NOMO-1 treated with DMSO at 0.1 percent for 48 hours (cell line): ENCODE data around the gene PLXNA2.

Experiments
- DNase-seq: peaks from one replicate; lab custom pipeline; 2025; ENCODE audit not compliant: unreplicated experiment; lab: John Stamatoyannopoulos, UW

Gene PLXNA2

DNA sequence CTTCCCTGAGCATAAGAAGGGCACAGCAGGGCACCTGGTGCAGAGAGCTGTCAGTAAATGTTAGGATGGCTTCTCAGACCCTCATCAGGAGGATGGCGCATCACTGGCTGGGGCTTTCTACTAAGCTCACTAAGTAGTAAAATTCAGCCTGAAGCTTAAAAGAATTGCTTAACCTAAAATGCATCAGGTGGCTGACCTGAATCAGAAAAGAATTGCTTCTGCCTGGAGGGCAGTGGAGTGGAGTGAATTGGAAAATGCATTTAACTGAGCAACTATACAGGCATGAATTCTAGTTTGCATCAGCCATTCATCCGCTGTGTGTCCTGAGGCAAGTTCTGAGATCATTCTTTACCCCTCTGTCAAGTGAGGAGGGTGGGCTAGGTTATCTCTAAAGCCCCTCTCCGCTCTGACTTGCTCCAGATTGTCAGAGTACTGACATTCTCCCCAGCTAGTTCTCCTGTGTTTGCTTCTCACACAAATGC is 191.2 kb downstream of the PLXNA2 start:
- no peak for DNase-seq

- no peak for DNase-seq
Measured at GRCh38 chr1:208052135-208052534, 192.0 kb downstream of the PLXNA2 start.

DNA sequence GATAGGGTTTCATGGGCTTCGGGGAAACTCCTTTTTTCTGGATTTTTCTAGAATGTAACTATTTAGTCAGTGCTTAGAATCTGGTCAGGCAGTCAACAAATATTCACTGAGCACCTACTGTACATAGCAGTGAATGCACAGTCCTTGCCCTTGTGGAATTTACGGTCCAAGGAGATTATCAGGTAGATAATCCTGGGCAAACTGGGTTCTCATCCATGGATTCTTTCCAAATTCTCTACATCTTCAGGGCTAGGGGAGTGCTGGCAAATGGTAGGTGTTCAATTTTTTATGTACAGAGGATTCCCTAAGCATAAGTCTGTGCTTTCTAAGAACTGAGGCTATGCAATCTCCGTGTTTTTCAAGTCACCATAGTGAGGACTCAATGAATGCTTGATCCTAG is 192.5 kb downstream of the PLXNA2 start:
- no peak for DNase-seq

GRCh38 chr1:208048904-208049303 is 195.3 kb downstream of the PLXNA2 start:
- DNase-seq = no peak

- DNase-seq = no peak
Measured at GRCh38 chr1:208047975-208048374, 196.2 kb downstream of the PLXNA2 start.

DNA sequence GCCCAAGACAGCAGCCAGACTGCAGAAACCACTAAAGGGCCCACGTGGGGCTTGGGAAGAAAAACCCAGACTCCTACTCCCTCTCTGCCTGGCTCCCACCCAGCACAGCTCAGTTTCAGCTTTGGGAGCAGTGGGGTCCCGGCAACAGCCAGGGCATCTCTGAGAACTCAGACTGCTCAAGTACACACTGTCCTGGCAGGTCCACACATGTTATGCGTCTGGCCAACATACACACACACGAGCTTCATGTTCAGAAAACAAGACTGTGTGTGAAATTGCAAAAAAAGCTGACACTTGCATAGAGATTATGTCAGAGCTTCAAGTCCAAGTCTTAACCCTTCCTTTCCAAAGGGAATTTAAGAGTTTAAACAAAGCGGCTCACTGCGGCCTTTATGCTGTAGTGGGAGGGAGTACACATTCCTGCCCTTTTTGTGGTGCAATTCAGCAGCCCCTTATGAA is 196.7 kb downstream of the PLXNA2 start:
- no peak for DNase-seq

DNA sequence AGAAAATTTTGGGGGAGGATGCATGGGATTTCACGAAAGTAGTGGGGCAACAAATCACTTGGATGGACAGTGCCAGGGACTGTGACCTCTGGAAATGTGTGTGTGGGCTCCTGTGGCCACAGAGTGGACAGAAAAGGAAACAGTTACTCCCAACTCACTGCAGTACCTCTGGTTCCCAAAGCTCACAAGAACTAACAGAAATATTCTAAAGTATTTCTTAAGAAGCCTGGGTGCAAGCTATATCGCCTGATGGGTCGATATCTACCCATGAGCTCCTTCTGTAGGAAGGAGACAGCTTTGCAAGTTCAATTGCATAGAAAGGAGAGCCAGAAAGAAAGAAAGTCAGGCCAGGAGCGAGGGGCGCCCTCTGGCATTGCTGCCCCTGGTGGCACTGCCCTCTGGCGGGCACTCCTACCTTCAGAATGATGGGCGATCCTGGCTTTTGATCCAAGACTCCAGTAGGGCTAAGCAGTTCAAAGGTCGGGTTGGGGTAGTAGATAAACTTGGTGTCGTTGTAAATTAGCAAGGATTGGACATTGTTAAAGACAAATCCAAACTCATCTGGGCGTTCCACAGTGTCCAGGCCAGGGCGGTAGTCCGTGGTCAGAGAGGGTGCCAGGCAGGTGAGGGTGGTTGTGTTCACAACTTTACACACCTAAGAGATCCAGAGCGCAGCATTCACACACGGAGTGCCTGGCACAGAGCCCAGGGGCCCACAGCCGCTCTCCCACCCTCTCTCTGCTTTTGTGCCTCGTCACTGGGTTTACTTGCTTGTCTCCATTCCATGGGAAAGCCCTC is 198.5 kb downstream of the PLXNA2 start:
- no peak for DNase-seq

DNA sequence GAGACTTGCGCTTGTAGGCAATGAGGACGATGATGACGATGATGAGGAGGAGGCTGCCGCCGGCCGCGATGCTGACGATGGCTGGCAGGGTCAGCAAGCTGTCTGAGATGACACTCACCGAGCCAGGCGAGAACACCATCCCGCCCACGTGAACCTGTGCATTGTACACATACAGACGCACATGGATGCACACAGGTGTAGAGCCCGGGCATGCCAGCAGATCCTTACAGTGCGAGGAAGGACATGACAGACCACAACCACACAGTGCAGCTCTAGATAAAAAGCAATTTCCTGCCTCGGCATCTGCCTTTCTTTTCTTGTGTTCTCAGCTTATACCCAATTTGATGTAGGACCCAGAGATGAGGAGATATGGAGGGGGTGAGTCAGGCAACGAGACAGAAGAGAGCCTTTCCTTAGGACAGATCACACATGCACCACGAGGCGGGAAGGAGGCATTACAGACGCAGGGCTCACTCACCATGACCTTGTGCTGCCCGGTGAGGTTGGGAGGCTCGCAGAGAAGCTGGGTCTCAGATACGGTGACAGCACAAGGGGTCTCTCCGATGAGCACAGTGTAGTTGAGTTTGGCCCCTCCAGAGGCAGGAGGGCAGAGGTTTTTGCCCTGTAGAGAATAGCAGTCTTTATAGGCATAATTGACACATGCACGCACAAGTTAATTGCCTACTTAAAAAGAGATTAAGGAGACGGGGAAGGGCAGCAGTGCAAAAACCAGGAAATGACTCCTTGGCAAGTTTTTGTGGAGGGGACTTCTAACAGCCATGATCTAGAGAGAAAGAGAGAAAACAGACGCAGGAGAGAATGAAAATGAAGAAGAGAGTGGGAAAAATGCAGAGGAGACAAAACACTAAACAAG is 199.4 kb downstream of the PLXNA2 start:
- no peak for DNase-seq

- DNase-seq = no peak
Measured at GRCh38 chr1:208043691-208044181, 200.4 kb downstream of the PLXNA2 start.

DNA sequence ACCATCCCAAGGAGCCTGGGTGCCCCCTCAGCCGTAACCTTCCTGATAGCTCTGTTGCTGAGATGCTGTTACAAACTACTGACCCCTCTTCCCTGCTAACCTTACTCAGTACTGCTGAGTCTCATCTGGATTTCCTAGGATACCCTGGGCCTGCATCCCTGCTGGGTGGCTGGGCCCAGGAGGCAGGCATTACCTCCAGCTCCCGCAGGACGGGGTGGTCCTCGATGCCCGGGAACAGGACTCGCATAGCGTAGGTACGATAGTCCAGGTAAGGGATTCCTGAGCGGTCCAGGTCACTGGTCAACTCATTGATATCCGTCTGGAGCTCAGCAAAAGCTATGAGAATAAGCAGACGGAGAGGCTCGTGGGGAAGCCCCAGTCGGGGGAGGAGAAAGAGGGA is 201.3 kb downstream of the PLXNA2 start:
- no peak for DNase-seq

- DNase-seq = no peak
Measured at GRCh38 chr1:208042041-208042615, 202.1 kb downstream of the PLXNA2 start.

DNA sequence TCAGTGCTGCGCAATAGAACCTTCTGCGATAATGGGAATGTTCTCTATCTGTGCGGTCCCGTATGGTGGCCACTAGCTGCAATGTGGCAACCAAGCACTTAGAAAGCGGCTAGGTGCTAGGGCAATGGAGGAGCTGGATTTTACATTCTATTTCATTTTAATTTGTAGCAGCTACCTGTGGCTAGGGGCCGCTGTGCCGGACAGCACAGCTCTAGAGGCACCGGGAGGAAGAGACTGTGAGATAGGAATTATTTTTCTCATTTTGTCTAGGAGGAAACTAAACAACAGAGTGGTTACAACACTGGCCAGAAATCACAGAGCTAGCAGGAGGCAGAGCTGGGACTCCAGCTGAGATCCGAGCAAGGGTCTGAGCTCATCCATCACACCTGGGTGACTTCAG is 202.7 kb downstream of the PLXNA2 start:
- no peak for DNase-seq

DNA sequence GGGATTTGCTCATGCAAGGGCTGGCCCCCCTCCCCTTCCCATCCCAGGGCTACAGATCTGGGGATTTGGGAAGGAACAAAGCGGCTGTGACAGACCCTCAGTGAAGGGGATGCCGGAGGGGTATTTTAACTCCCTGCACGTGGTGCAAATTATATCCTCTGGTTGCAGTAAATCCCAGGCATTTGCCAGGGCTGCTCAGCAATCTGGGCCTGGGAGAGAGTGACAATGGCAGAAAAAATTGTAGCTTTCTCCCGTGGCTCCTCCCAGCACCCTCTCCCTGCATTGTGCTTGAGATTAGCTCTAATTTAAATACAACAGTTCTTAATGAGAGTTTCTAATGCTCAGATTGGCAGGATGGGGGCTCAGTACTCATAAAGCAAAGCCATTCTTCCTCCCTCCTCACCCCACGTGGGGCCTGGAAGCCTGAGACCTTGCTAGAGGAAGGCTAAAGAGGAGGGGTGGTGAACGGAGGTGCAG is 203.3 kb downstream of the PLXNA2 start:
- DNase-seq = no peak

- DNase-seq = no peak
Measured at GRCh38 chr1:208039536-208040332, 204.4 kb downstream of the PLXNA2 start.

DNA sequence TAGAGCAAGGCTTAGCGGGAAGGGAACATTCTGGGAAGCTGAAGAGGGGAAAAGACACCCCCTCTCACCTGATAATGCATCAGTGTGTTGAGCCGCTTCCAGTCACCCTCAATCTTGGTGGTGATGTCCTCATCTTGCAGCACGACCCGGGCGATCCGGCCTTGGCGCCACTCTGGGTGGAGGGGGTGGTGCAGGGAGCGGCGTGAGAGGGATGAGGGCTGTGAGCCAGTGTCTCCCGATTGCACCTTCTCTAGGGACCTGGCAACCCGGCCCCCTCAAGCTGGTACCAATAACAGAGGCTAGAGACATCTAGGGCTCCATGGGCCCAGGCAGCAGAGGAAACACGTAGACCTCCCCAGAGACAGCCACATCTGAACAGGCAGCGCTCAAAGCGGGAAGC is 205.9 kb downstream of the PLXNA2 start:
- no peak for DNase-seq

GRCh38 chr1:208036918-208037766 is 207.0 kb downstream of the PLXNA2 start:
- no peak for DNase-seq

DNA sequence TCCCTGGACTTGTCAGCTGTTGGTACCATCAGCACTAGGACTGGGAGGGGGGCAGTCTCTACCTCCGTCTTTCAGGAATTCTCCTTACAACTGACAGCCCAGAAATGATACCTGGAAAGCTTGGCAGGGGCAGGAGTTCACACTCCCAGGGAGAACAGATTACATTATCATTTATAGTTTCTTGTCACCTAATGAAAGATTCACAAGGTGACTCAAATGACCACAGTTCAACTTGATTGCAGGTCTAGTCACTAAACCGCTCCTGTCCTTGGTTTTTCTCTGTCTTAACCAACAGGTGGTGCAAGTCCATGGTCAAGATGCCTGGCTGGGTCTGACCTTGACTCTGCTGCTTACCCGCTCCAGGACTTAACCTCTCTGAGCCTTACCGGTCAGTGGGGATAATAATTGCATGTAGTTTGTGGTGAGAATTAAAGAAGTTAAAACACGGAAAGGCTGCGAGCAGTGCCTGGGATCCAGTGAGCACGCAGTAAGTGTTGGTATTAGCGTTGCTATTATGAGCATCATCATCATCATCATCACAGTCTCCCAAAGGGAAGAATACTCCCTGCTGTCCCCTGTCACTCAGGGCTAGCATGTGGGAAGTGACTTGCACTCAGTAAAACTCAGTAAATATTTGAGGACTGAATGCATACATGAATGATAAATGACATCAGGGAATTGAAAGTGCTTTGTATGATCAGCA is 207.9 kb downstream of the PLXNA2 start:
- DNase-seq = no peak

GRCh38 chr1:208034135-208034534 is 210.0 kb downstream of the PLXNA2 start:
- DNase-seq = no peak

DNA sequence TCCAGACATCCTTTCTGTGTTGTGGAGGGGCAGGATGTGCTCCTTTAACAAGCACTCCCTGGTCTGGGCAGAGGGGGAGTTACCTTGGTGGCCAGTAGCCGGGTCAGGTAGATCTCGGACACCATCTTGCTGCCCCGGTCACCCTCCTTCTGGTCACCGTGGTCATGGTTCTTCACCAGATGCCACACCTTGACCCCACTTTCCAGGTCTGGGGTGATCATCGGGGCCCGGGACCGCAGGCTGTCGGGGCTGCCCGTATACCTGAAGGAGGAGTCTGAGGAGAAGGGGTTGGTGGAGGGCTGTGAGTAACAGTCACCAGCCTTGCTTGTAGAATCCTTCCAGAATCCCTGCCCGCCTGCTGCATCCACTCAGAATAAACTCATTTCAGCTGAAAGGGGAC is 210.9 kb downstream of the PLXNA2 start:
- DNase-seq = no peak
